ENCODE measurements around the gene CXXC1.

- TF ChIP-seq CTCF (IDR thresholded peaks at IDR 0.05) (no peak), POLR2A (IDR thresholded peaks at IDR 0.05) (no peak), POLR2AphosphoS5 (IDR thresholded peaks at IDR 0.05; ENCODE audit: insufficient read depth in 1 of 2, low read depth in 1 of 2) (no peak)
Observed at GRCh38 chr18:50285071-50285470, 2.4 kb downstream of the CXXC1 start.

Measured in vagina (tissue), 2 donors.